ENCODE results near the gene COG5. TPM values are rescaled to one million over a fixed set of nuclear protein-coding genes. Genes with fewer than 3 reads are reported as not detected.
A peak's percentile ranks its signal among the peaks of the same experiment; 100 is the strongest.

COG5 gene
- total RNA-seq: 39.6 TPM
- long read RNA-seq, full-length matches to known transcripts: 14 of 26 reads
- long read RNA-seq, partial matches to known transcripts: 4 of 26 reads
- long read RNA-seq, other reads (novel, unspliced or antisense): 8 of 26 reads

- no peak for TF ChIP-seq CTCF (IDR thresholded peaks at IDR 0.05)
- ATAC-seq (peak; percentile 96), DNase-seq (peak; percentile 92)
- Histone ChIP-seq H3K4me3 (peak within 1 kb of the TSS; percentile 85), H3K9me3 (no peaks in the 10 kb centered on the region), H3K27ac (peak within 1 kb of the TSS; percentile 92), H3K4me1 (peaks cover 38% of the 10 kb centered on the region), H3K27me3 (no peaks in the 10 kb centered on the region), H3K36me3 (no peaks in the 10 kb centered on the region)
- intact Hi-C loops (cut with DNase I): no loop called here
These were observed at the start of gene COG5, which contains the start of gene DUS4L for GRCh38 chr7:107563775-107564552. Gene COG5 (minus strand): TSS chr7:107563920. CDS start chr7:107563896, 24 bp downstream. Gene DUS4L (plus strand): TSS chr7:107563971. CDS start chr7:107567071, 3,100 bp downstream.

GRCh38 chr7:107613439-107613838 is 49.7 kb upstream of the COG5 start:
- no peak for ATAC-seq
- TF ChIP-seq CTCF (IDR thresholded peaks at IDR 0.05): no peak
- Histone ChIP-seq H3K4me1 (no peaks in the 10 kb centered on the region), H3K27me3 (no peaks in the 10 kb centered on the region), H3K4me3 (no peak overlapping the region), H3K36me3 (peaks cover 47% of the 10 kb centered on the region), H3K27ac (no peak overlapping the region), H3K9me3 (no peaks in the 10 kb centered on the region)
- DNase-seq: no peak
- intact Hi-C loops (cut with DNase I): no loop called here

GRCh38 chr7:107610323-107610722 is 46.6 kb upstream of the COG5 start:
- DNase-seq (no peak), ATAC-seq (no peak)
- Histone ChIP-seq H3K27ac (no peak overlapping the region), H3K4me1 (no peaks in the 10 kb centered on the region), H3K4me3 (no peak overlapping the region), H3K36me3 (peaks cover 25% of the 10 kb centered on the region), H3K27me3 (no peaks in the 10 kb centered on the region), H3K9me3 (no peaks in the 10 kb centered on the region)
- no peak for TF ChIP-seq CTCF (IDR thresholded peaks at IDR 0.05)
- intact Hi-C loops (cut with DNase I): no loop called here

GRCh38 chr7:107609811-107610261 is 46.1 kb upstream of the COG5 start:
- no peaks in the 10 kb centered on the region for H3K9me3 ChIP-seq
- intact Hi-C loops (cut with DNase I): no loop called here
- ATAC-seq (no peak), DNase-seq (no peak)
- H3K36me3 ChIP-seq: peaks cover 20% of the 10 kb centered on the region
- H3K4me1 ChIP-seq: no peaks in the 10 kb centered on the region
- H3K27ac ChIP-seq: no peak overlapping the region
- H3K4me3 ChIP-seq: no peak overlapping the region
- TF ChIP-seq CTCF (IDR thresholded peaks at IDR 0.05): no peak
- no peaks in the 10 kb centered on the region for H3K27me3 ChIP-seq

GRCh38 chr7:107606303-107606702 is 42.6 kb upstream of the COG5 start:
- TF ChIP-seq CTCF (IDR thresholded peaks at IDR 0.05): no peak
- no peaks in the 10 kb centered on the region for H3K4me1 ChIP-seq
- no peak for DNase-seq
- H3K9me3 ChIP-seq: no peaks in the 10 kb centered on the region
- intact Hi-C loops (cut with DNase I): no loop called here
- no peak overlapping the region for H3K27ac ChIP-seq
- H3K36me3 ChIP-seq: peaks cover 5% of the 10 kb centered on the region
- ATAC-seq: no peak
- H3K27me3 ChIP-seq: no peaks in the 10 kb centered on the region
- H3K4me3 ChIP-seq: no peak overlapping the region
